ENCODE measurements around the gene ASCL3.

DNA sequence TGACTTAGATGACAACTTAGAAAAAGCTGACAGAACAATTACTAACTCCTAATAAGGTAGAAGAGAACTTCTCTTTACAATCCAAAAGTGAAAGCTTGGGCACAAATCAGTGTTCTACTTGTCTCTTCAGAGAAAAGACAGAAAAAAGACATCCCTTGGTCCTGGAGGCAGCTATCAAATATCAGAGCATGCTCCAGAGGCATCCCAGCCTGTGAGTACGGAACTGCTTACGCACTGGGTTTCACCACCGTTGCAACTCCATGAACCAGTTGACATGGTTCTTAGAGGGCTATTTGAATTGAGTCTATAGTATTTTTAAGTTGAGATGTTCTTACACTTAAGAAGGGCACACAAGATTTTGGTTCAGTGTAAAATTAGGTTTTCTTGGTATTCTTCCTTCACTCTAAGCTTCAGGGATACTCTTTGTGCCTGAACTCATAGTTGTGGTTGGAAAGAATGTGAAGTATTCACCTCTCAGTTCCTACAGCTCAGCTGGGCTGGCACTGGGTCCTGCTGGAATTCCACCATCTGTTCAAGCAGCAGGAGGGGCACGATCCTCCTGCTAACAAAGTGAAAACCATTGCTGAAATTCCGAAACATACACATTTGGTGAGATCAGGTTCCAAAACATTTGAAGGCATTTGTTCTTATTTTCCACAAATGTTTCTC, 25.5 kb downstream of the ASCL3 start:
- TF ChIP-seq, protein P1, sequence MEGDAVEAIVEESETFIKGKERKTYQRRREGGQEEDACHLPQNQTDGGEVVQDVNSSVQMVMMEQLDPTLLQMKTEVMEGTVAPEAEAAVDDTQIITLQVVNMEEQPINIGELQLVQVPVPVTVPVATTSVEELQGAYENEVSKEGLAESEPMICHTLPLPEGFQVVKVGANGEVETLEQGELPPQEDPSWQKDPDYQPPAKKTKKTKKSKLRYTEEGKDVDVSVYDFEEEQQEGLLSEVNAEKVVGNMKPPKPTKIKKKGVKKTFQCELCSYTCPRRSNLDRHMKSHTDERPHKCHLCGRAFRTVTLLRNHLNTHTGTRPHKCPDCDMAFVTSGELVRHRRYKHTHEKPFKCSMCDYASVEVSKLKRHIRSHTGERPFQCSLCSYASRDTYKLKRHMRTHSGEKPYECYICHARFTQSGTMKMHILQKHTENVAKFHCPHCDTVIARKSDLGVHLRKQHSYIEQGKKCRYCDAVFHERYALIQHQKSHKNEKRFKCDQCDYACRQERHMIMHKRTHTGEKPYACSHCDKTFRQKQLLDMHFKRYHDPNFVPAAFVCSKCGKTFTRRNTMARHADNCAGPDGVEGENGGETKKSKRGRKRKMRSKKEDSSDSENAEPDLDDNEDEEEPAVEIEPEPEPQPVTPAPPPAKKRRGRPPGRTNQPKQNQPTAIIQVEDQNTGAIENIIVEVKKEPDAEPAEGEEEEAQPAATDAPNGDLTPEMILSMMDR (IDR thresholded peaks at IDR 0.05; ENCODE audit: poor library complexity, severe bottlenecking) = no peak
- TF ChIP-seq SMC3 (conservative IDR thresholded peaks at IDR 0.05; ENCODE audit: poor library complexity) (no peak), POLR2AphosphoS5 (IDR thresholded peaks at IDR 0.05) (no peak), EZH2 (IDR thresholded peaks at IDR 0.05; ENCODE audit: borderline replicate concordance, insufficient read depth, low read length, poor library complexity, severe bottlenecking) (no peak), EP300 (conservative IDR thresholded peaks at IDR 0.05; ENCODE audit: poor library complexity, severe bottlenecking) (no peak), TAF1 (IDR thresholded peaks at IDR 0.05; ENCODE audit: low read depth) (no peak), RAD21 (conservative IDR thresholded peaks at IDR 0.05) (no peak)
- TF ChIP-seq, protein P2, sequence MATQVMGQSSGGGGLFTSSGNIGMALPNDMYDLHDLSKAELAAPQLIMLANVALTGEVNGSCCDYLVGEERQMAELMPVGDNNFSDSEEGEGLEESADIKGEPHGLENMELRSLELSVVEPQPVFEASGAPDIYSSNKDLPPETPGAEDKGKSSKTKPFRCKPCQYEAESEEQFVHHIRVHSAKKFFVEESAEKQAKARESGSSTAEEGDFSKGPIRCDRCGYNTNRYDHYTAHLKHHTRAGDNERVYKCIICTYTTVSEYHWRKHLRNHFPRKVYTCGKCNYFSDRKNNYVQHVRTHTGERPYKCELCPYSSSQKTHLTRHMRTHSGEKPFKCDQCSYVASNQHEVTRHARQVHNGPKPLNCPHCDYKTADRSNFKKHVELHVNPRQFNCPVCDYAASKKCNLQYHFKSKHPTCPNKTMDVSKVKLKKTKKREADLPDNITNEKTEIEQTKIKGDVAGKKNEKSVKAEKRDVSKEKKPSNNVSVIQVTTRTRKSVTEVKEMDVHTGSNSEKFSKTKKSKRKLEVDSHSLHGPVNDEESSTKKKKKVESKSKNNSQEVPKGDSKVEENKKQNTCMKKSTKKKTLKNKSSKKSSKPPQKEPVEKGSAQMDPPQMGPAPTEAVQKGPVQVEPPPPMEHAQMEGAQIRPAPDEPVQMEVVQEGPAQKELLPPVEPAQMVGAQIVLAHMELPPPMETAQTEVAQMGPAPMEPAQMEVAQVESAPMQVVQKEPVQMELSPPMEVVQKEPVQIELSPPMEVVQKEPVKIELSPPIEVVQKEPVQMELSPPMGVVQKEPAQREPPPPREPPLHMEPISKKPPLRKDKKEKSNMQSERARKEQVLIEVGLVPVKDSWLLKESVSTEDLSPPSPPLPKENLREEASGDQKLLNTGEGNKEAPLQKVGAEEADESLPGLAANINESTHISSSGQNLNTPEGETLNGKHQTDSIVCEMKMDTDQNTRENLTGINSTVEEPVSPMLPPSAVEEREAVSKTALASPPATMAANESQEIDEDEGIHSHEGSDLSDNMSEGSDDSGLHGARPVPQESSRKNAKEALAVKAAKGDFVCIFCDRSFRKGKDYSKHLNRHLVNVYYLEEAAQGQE (IDR thresholded peaks at IDR 0.05; ENCODE audit: borderline replicate concordance) = no peak
